Transverse colon (tissue), 4 donors: ENCODE results near the gene JADE2. TPM values are rescaled to one million over a fixed set of nuclear protein-coding genes. Genes with fewer than 3 reads are reported as not detected.

ENCODE experiments used
- DNase-seq: peaks from one replicate; pipeline ENCODE4 v3.0.0-alpha.2; 2019
- H3K27ac ChIP-seq, 4 donors: fragments of 200-600 bp; sonication (generic); 2 replicates each; pipeline ENCODE4 v1.5.1; 2016 to 2018; ENCODE audit warnings: inconsistent platforms in 4 of 4
- H3K27me3 ChIP-seq: fragments of 200-600 bp; sonication (generic); 2 replicates; pipeline ENCODE4 v1.5.1; 2017; ENCODE audit warnings: inconsistent platforms
- H3K36me3 ChIP-seq, 4 donors: fragments of 200-600 bp; sonication (generic); 2 replicates each; pipeline ENCODE4 v1.5.1; 2017 to 2019; ENCODE audit warnings: inconsistent platforms in 4 of 4
- H3K4me1 ChIP-seq, 4 donors: fragments of 200-600 bp; sonication (generic); 2 replicates each; pipeline ENCODE4 v1.5.1; 2017 to 2020; ENCODE audit warnings: inconsistent platforms in 4 of 4
- H3K4me3 ChIP-seq, 4 donors: fragments of 200-600 bp; sonication (generic); 1 replicate in 1 of 4; 2 replicates in 3 of 4; pipeline versions ENCODE4 v1.5.1 to v1.6.1; 2017 to 2019; ENCODE audit warnings: inconsistent platforms in 4 of 4
- H3K9me3 ChIP-seq, 2 donors: fragments of 200-600 bp; sonication (generic); 2 replicates each; pipeline ENCODE4 v1.5.1; 2017 to 2019; ENCODE audit warnings: inconsistent platforms in 2 of 2
- CTCF ChIP-seq, 5 experiments: fragments of 200-600 bp in 3 of 5; fragments of 450-650 bp in 2 of 5; sonication (generic) in 3 of 5; IDR thresholded peaks; 1 replicate in 2 of 5; 2 replicates in 3 of 5; pipeline ENCODE4 v1.5.1; 2016 to 2017; ENCODE audit warnings: antibody characterized with exemption in 5 of 5, inconsistent platforms in 3 of 5, mild to moderate bottlenecking in 2 of 5, moderate library complexity in 1 of 5
- EP300 ChIP-seq: sonication (generic); formaldehyde crosslinking; IDR thresholded peaks from one replicate; pipeline ENCODE4 v1.6.1; 2017; ENCODE audit warnings: antibody characterized with exemption, low read depth
- POLR2A ChIP-seq: fragments of 450-650 bp; IDR thresholded peaks from one replicate; pipeline ENCODE4 v1.6.1; 2016; ENCODE audit warnings: antibody characterized with exemption, mild to moderate bottlenecking, moderate library complexity
- POLR2AphosphoS5 ChIP-seq, 3 donors: sonication (generic); formaldehyde crosslinking; IDR thresholded peaks; one replicate each; pipeline ENCODE4 v1.6.1; 2016; ENCODE audit warnings: antibody characterized with exemption in 3 of 3
- WGBS, 2 donors: methylation state at CpG; one replicate each; pipeline ENCODE4 v1.1.5; 2018; ENCODE audit warnings: low coverage in 1 of 2; 5-methylcytosine and 5-hydroxymethylcytosine counted together
- in situ Hi-C, 4 donors: fragments of 200-750 bp; cut with MboI; loops; one replicate each; pipeline versions ENCODE4 v1.15.0 to v1.15.1; 2017; ENCODE audit warnings: low sequenced_read_pairs in 3 of 4, low pct_ligation_motif_present in 1 of 4, low pct_unique_long_range_greater_than_20kb in 1 of 4
- intact Hi-C: fragments of 100-400 bp; cut with DNase I; formaldehyde crosslinking; loops from one replicate; pipeline ENCODE4 v1.15.1; 2023; ENCODE audit warnings: low total_unique reads
- small RNA-seq, 4 donors: library from RNA; depleted of rRNA; stranded (forward); fragments of <200 nt; gene quantifications; one replicate each; pipeline ENCODE3, GENCODE V24; 2016
- total RNA-seq, 4 donors: library from RNA; depleted of rRNA; stranded (reverse); fragments of >200 nt; gene quantifications; one replicate each; pipeline ENCODE4 v1.1.0, GENCODE V29; 2016

Gene JADE2
- total RNA-seq, 4 donors from 2014 or later: 36.6 to 50.1 (median 41.4) TPM

- H3K4me3 ChIP-seq: no peak overlapping the region
These were observed 95.2 kb downstream of the JADE2 start for GRCh38 chr5:134620634-134621033.

GRCh38 chr5:134625559-134625958, 100.1 kb downstream of the JADE2 start:
- intact Hi-C loops: no loop called here
- no peaks in the 10 kb centered on the region for H3K9me3 ChIP-seq
- in situ Hi-C loops: no loop called here

More at GRCh38 chr5:134620634-134621033, 95.2 kb downstream of the JADE2 start:
- no peak for DNase-seq
- in situ Hi-C loops (no loop called here), intact Hi-C loops (no loop called here)
- no peak for TF ChIP-seq POLR2A
- TF ChIP-seq EP300: no peak
- TF ChIP-seq CTCF (IDR thresholded peaks at IDR 0.05): no peak
- no peak for TF ChIP-seq POLR2AphosphoS5 (IDR thresholded peaks at IDR 0.05)
- Histone ChIP-seq H3K4me1 (peaks cover 0 to 16% (median 6%) of the 10 kb centered on the region in 4 donors), H3K9me3 (no peaks in the 10 kb centered on the region), H3K27me3 (no peaks in the 10 kb centered on the region), H3K36me3 (peaks cover 0 to 63% (median 31%) of the 10 kb centered on the region in 4 donors), H3K27ac (no peak overlapping the region)
- 100% methylated on average over 1 to 2 of the region's 2 CpGs for WGBS, 2 donors

GRCh38 chr5:134626369-134627014, 101.0 kb downstream of the JADE2 start:
- Histone ChIP-seq H3K36me3 (peaks cover 0 to 23% (median 5%) of the 10 kb centered on the region in 4 donors), H3K9me3 (no peaks in the 10 kb centered on the region), H3K27me3 (no peaks in the 10 kb centered on the region), H3K4me1 (peaks cover 5 to 36% (median 23%) of the 10 kb centered on the region in 4 donors), H3K4me3 (no peak overlapping the region), H3K27ac (peak overlapping the region; percentile 32 to 67 (median 51))
- TF ChIP-seq POLR2A: no peak
- TF ChIP-seq POLR2AphosphoS5 (IDR thresholded peaks at IDR 0.05): peak in 2 of 3 donors; percentile 38 to 45
- intact Hi-C loops (no loop called here), in situ Hi-C loops (no loop called here)
- no peak for DNase-seq
- 42 to 46% methylated on average over 2 of the region's 2 CpGs for WGBS, 2 donors

More at GRCh38 chr5:134625559-134625958, 100.1 kb downstream of the JADE2 start:
- no peak for DNase-seq
- peak overlapping the region; percentile 10 to 58 (median 51) for H3K27ac ChIP-seq
- H3K27me3 ChIP-seq: no peaks in the 10 kb centered on the region
- peaks cover 0 to 31% (median 19%) of the 10 kb centered on the region in 4 donors for H3K4me1 ChIP-seq
- 90 to 100% methylated on average over 1 of the region's 1 CpG for WGBS, 2 donors
- H3K4me3 ChIP-seq: no peak overlapping the region
- no peak for TF ChIP-seq CTCF (IDR thresholded peaks at IDR 0.05)
- no peak for TF ChIP-seq POLR2A
- TF ChIP-seq EP300: no peak
- no peak for TF ChIP-seq POLR2AphosphoS5 (IDR thresholded peaks at IDR 0.05)
- H3K36me3 ChIP-seq: peaks cover 0 to 31% (median 9%) of the 10 kb centered on the region in 4 donors

Small RNA genes lying within 50 kb of the gene (small RNA-seq; reads per million reads assigned to genes)
- gene RN7SL541P (0 to 0.12 (median 0) reads per million in 4 donors), gene RNU6-456P (0 reads per million in 4 donors)

Other genes with a start within 250 kb of the JADE2 start
- gene CDKL3, start 158.5 kb upstream of the JADE2 start, total RNA-seq: 1 to 10 TPM in 3 of 4 donors, under 1 TPM in 1; 0.96 to 4.0 (median 2.4) TPM
- 100 to 1,000 TPM in 1 of 4 donors, 10 to 100 TPM in 3; 51.1 to 126 (median 71.6) TPM for gene UBE2B, start 154.1 kb upstream of the JADE2 start, total RNA-seq
- 10 to 100 TPM in 2 of 4 donors, 1 to 10 TPM in 1, not detected in 1; 3.2 to 18.7 (median 12.9) TPM for gene CDKN2AIPNL, start 113.8 kb upstream of the JADE2 start, total RNA-seq
- gene SAR1B, start 107.2 kb downstream of the JADE2 start, total RNA-seq: 10 to 100 TPM; 14.3 to 77.8 (median 59.8) TPM
- gene SEC24A, start 123.1 kb downstream of the JADE2 start, total RNA-seq: 10 to 100 TPM in 3 of 4 donors, 1 to 10 TPM in 1; 9.2 to 26.7 (median 18.6) TPM
- gene CAMLG, start 212.9 kb downstream of the JADE2 start, total RNA-seq: 10 to 100 TPM; 12.7 to 31.0 (median 24.2) TPM
- 10 to 100 TPM; 28.5 to 73.3 (median 46.1) TPM for gene DDX46, start 233.1 kb downstream of the JADE2 start, total RNA-seq